A673 (cell line): Measurements from ENCODE around the gene SH3TC2.

Source experiments
- EZH2 ChIP-seq: fragments of 200-600 bp; sonication (generic); IDR thresholded peaks from 2 replicates; pipeline ENCODE4 v1.6.1; 2017; ENCODE audit warnings: borderline replicate concordance, low read depth, mild to moderate bottlenecking, mixed read lengths, antibody characterized with exemption, low read length; ENCODE audit not compliant: poor library complexity, severe bottlenecking
- TF ChIP-seq, protein P1 (sequence below): fragments of 300-800, 200-600 bp; sonication (generic); conservative IDR thresholded peaks from 2 replicates; pipeline ENCODE4 v1.5.1; 2017; ENCODE audit warnings: low read depth, mild to moderate bottlenecking, antibody characterized with exemption, low read length, moderate library complexity, mixed read lengths

DNA sequence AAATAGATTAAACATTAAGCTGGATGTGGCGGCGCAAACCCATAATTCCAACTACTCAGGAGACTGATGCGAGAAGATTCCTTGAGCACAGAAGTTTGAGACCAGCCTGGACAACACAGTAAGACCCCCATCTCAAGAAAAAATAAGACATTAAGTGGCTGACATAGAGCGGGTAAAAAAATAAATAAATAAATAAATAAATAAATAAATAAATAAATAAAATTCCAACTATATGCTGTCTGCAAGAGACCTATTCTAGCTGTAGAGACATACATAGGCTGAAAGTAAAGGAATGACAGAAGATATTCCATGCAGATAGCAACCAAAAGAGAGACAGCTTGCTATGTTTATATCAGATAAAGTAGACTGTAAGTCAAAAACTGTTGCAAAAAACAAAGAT lies 17.4 kb upstream of the SH3TC2 start:
- TF ChIP-seq, protein P1, sequence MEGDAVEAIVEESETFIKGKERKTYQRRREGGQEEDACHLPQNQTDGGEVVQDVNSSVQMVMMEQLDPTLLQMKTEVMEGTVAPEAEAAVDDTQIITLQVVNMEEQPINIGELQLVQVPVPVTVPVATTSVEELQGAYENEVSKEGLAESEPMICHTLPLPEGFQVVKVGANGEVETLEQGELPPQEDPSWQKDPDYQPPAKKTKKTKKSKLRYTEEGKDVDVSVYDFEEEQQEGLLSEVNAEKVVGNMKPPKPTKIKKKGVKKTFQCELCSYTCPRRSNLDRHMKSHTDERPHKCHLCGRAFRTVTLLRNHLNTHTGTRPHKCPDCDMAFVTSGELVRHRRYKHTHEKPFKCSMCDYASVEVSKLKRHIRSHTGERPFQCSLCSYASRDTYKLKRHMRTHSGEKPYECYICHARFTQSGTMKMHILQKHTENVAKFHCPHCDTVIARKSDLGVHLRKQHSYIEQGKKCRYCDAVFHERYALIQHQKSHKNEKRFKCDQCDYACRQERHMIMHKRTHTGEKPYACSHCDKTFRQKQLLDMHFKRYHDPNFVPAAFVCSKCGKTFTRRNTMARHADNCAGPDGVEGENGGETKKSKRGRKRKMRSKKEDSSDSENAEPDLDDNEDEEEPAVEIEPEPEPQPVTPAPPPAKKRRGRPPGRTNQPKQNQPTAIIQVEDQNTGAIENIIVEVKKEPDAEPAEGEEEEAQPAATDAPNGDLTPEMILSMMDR, result no peak
- no peak for TF ChIP-seq EZH2
